ENCODE data around the gene BSDC1. TPM values are rescaled to one million over a fixed set of nuclear protein-coding genes. Genes with fewer than 3 reads are reported as not detected.

BSDC1 gene
- total RNA-seq, 1 experiment from 2014 or later = 44.3 TPM

GRCh38 chr1:32361308-32361673 is 33.0 kb downstream of the BSDC1 start (continued):
- TF ChIP-seq, protein P1, sequence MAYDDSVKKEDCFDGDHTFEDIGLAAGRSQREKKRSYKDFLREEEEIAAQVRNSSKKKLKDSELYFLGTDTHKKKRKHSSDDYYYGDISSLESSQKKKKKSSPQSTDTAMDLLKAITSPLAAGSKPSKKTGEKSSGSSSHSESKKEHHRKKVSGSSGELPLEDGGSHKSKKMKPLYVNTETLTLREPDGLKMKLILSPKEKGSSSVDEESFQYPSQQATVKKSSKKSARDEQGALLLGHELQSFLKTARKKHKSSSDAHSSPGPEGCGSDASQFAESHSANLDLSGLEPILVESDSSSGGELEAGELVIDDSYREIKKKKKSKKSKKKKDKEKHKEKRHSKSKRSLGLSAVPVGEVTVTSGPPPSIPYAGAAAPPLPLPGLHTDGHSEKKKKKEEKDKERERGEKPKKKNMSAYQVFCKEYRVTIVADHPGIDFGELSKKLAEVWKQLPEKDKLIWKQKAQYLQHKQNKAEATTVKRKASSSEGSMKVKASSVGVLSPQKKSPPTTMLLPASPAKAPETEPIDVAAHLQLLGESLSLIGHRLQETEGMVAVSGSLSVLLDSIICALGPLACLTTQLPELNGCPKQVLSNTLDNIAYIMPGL (CRISPR knock-in tag; IDR thresholded peaks at IDR 0.05) = peak; percentile 37; the same call in 1 of the 2 replicates
- TF ChIP-seq FOXK1 (CRISPR knock-in tag; IDR thresholded peaks at IDR 0.05) = 0 out of 2 replicates have a peak, but pooled peaks have one; percentile 28
- TF ChIP-seq JUN (CRISPR knock-in tag; IDR thresholded peaks at IDR 0.05) = peak; percentile 92
- no peak for TF ChIP-seq GTF2I (CRISPR knock-in tag; conservative IDR thresholded peaks at IDR 0.05)
- peak; percentile 86 for TF ChIP-seq E2F5 (CRISPR knock-in tag; IDR thresholded peaks at IDR 0.05)
- no peak for TF ChIP-seq CDX4 (CRISPR knock-in tag; IDR thresholded peaks at IDR 0.05; ENCODE audit: borderline replicate concordance)
- TF ChIP-seq, protein P2, sequence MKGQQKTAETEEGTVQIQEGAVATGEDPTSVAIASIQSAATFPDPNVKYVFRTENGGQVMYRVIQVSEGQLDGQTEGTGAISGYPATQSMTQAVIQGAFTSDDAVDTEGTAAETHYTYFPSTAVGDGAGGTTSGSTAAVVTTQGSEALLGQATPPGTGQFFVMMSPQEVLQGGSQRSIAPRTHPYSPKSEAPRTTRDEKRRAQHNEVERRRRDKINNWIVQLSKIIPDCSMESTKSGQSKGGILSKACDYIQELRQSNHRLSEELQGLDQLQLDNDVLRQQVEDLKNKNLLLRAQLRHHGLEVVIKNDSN (CRISPR knock-in tag; IDR thresholded peaks at IDR 0.05) = peak; percentile 82
- no peak for TF ChIP-seq CBFB (CRISPR knock-in tag; IDR thresholded peaks at IDR 0.05; ENCODE audit: low read depth)
- TF ChIP-seq, protein P3, sequence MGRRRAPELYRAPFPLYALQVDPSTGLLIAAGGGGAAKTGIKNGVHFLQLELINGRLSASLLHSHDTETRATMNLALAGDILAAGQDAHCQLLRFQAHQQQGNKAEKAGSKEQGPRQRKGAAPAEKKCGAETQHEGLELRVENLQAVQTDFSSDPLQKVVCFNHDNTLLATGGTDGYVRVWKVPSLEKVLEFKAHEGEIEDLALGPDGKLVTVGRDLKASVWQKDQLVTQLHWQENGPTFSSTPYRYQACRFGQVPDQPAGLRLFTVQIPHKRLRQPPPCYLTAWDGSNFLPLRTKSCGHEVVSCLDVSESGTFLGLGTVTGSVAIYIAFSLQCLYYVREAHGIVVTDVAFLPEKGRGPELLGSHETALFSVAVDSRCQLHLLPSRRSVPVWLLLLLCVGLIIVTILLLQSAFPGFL (CRISPR knock-in tag; IDR thresholded peaks at IDR 0.05; ENCODE audit: borderline replicate concordance) = 0 out of 2 replicates have a peak, but pooled peaks have one; percentile 54
- TF ChIP-seq ELF4 (CRISPR knock-in tag; IDR thresholded peaks at IDR 0.05; ENCODE audit: low read depth) = peak; percentile 83; the same call in 1 of the 2 replicates
- peak; percentile 87 for TF ChIP-seq ZNF138 (CRISPR knock-in tag; conservative IDR thresholded peaks at IDR 0.05)
- TF ChIP-seq KAT7 (CRISPR knock-in tag; IDR thresholded peaks at IDR 0.05; ENCODE audit: borderline replicate concordance) = no peak
- no peak for TF ChIP-seq ZNF423 (CRISPR knock-in tag; IDR thresholded peaks at IDR 0.05)
- no peak for TF ChIP-seq EMX1 (CRISPR knock-in tag; IDR thresholded peaks at IDR 0.05)
- TF ChIP-seq ZNF532 (CRISPR knock-in tag; IDR thresholded peaks at IDR 0.05; ENCODE audit: borderline replicate concordance) = no peak
- TF ChIP-seq ATF1 (CRISPR knock-in tag; IDR thresholded peaks at IDR 0.05) = no peak
- no peak for TF ChIP-seq ZNF263 (CRISPR knock-in tag; IDR thresholded peaks at IDR 0.05; ENCODE audit: low read depth)
- TF ChIP-seq FOXP4 (CRISPR knock-in tag; IDR thresholded peaks at IDR 0.05) = peak; percentile 89
- TF ChIP-seq SMAD4 (CRISPR knock-in tag; IDR thresholded peaks at IDR 0.05) = peak; percentile 62; the same call in 1 of the 2 replicates
- TF ChIP-seq, protein P4, sequence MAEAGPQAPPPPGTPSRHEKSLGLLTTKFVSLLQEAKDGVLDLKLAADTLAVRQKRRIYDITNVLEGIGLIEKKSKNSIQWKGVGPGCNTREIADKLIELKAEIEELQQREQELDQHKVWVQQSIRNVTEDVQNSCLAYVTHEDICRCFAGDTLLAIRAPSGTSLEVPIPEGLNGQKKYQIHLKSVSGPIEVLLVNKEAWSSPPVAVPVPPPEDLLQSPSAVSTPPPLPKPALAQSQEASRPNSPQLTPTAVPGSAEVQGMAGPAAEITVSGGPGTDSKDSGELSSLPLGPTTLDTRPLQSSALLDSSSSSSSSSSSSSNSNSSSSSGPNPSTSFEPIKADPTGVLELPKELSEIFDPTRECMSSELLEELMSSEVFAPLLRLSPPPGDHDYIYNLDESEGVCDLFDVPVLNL (CRISPR knock-in tag; IDR thresholded peaks at IDR 0.05; ENCODE audit: borderline replicate concordance, low read depth) = peak; percentile 78; the same call in 1 of the 2 replicates
- TF ChIP-seq RELA (CRISPR knock-in tag; IDR thresholded peaks at IDR 0.05; ENCODE audit: borderline replicate concordance) = peak; percentile 95
- no peak for TF ChIP-seq GRHL2 (CRISPR knock-in tag; IDR thresholded peaks at IDR 0.05; ENCODE audit: insufficient replicate concordance, severe bottlenecking)
- peak; percentile 76; the same call in 1 of the 2 replicates for TF ChIP-seq NFE2L1 (CRISPR knock-in tag; IDR thresholded peaks at IDR 0.05)
- no peak for TF ChIP-seq ZNF671 (CRISPR knock-in tag; IDR thresholded peaks at IDR 0.05)
- TF ChIP-seq RORB (CRISPR knock-in tag; IDR thresholded peaks at IDR 0.05) = no peak
- peak; percentile 88 for TF ChIP-seq FOXP1 (CRISPR knock-in tag; IDR thresholded peaks at IDR 0.05; ENCODE audit: borderline replicate concordance)
- TF ChIP-seq SMAD3 (CRISPR knock-in tag; IDR thresholded peaks at IDR 0.05; ENCODE audit: borderline replicate concordance) = peak; percentile 92; the same call in 1 of the 2 replicates
- TF ChIP-seq CREB1 (CRISPR knock-in tag; IDR thresholded peaks at IDR 0.05) = peak; percentile 51; the same call in 1 of the 2 replicates
